DND-41 (cell line): ENCODE data around the gene CHN2.

Experiments
- EZH2 ChIP-seq: IDR thresholded peaks from 3 replicates; pipeline ENCODE4 v1.6.1; 2012; ENCODE audit warnings: borderline replicate concordance, low read depth, mild to moderate bottlenecking, moderate library complexity, low read length, inconsistent platforms; ENCODE audit not compliant: severe bottlenecking
- TF ChIP-seq, protein P1 (sequence below): IDR thresholded peaks from 2 replicates; pipeline ENCODE4 v1.5.1; 2012; ENCODE audit warnings: borderline replicate concordance, low read length, moderate library complexity, mild to moderate bottlenecking; ENCODE audit not compliant: poor library complexity, severe bottlenecking; ENCODE audit errors: extremely low read depth

DNA sequence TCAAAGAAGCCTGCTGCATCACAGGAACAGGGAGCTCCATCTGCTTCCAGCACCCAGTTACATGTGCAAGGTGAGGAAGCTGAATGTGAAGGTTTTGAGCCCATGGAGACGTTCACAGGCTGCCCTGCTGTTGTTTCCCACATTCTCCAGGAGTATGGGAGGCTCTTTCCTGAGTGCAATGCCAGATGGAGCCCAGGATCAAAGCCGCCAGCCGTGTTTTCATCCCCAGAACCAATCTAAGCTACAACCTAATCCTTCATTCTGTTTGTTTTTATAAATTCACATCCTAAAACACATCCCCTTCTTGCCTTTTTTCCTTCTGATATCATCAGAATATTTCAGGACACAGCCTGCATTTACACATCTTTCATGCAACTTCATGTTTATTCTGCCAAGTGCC, 270.2 kb downstream of the CHN2 start:
- TF ChIP-seq, protein P1, sequence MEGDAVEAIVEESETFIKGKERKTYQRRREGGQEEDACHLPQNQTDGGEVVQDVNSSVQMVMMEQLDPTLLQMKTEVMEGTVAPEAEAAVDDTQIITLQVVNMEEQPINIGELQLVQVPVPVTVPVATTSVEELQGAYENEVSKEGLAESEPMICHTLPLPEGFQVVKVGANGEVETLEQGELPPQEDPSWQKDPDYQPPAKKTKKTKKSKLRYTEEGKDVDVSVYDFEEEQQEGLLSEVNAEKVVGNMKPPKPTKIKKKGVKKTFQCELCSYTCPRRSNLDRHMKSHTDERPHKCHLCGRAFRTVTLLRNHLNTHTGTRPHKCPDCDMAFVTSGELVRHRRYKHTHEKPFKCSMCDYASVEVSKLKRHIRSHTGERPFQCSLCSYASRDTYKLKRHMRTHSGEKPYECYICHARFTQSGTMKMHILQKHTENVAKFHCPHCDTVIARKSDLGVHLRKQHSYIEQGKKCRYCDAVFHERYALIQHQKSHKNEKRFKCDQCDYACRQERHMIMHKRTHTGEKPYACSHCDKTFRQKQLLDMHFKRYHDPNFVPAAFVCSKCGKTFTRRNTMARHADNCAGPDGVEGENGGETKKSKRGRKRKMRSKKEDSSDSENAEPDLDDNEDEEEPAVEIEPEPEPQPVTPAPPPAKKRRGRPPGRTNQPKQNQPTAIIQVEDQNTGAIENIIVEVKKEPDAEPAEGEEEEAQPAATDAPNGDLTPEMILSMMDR, result no peak
- TF ChIP-seq EZH2, result no peak
